CD4-positive, alpha-beta T cell treated with Interleukin-21 for 1 hour (primary cell): ENCODE results near the gene HESX1.

Experiments used
- DNase-seq: peaks from one replicate; pipeline ENCODE4 v3.0.0-alpha.2; 2020

The HESX1 gene

DNA sequence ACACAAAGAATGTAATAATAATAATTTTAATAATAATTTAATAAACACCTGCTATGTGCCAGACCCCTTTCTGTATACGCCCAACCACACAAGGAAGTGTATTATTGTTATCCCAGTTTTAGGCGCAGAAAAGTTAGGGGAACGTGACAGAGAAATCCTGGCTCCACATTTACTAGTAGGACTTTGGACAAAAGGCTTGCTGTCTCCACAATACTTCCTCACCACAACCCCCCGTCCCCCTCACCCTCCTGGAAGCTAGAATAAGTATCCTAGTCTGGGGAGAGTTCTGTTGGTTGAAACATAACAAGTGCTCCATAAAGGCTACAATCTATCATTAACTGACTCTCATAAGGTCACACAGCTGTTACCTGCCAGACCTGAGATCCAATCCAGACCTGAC, 34.1 kb downstream of the HESX1 start:
- no peak for DNase-seq

DNA sequence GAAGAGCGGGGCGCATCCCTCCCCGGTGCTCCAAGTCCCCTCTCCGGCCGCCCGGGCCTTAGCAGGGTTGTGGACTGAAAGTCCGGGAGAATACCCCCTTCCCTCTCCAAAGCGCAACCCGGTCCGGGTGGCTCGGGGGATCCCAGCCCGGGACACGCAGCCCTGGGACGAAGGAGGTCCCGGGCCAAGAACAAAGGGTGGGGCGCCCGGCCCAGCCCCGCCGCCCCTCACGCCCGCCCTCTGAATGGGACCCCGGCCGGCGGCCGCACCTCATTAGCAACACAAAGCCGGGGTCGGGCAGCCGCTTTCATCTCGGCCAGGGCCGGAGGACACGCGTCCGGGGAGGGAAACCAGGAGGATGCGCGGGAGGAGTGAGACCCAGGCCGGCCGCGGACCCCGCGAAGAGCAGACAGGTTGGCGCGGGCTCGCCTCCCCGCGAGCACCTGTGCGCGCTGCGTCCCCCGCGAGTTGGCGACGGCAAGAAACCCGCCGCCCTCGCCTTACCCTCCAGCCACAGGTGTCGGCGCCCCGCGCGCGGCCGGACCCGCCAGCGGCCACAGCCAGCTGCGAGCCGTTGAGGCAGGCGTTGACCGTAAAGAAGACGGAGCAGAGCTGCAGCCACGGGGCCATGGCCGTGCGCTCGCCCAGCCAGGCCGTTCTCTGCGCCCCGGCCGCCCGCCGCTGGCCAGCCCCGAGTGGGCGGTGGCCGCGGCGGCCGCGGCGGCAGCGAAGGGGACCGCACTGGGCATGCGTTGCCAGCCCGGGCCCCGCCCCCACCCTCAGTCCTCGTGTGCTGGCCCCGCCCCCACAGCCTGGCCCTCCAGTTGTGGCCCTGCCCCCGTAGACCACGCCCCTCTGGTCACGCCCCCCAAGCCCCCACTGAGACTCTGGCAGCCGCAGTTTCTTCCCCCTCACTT, 34.9 kb downstream of the HESX1 start, which contains the start of gene IL17RD:
Gene IL17RD (minus strand): TSS at position 697 of the 917 bp plus-strand sequence. CDS start 67 bp downstream, at position 630.
- DNase-seq: peak; percentile 44

GRCh38 chr3:57164217-57164656, 35.5 kb downstream of the HESX1 start:
- DNase-seq: no peak

- no peak for DNase-seq
These were observed 36.0 kb downstream of the HESX1 start for GRCh38 chr3:57163751-57164150.

DNA sequence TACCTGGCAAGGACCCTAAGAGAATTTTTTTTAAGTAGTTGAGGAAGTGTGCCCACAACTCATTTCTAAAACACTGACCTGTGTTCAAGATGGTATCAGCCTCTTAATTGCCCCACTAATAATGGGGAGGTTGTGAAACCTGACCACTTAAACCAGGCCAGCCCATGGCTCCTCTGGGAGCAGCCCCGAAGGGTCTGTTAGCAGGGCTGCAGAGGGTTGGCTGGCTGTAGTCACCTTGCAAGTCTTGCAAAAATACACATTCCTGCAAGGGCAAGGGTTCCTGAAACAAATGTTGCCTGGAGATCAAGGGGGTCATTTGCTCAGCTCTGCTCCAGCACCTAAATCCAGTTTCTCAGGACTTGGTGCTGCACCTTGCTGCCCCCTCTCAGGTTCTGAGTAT, 37.9 kb downstream of the HESX1 start:
- DNase-seq: no peak

DNA sequence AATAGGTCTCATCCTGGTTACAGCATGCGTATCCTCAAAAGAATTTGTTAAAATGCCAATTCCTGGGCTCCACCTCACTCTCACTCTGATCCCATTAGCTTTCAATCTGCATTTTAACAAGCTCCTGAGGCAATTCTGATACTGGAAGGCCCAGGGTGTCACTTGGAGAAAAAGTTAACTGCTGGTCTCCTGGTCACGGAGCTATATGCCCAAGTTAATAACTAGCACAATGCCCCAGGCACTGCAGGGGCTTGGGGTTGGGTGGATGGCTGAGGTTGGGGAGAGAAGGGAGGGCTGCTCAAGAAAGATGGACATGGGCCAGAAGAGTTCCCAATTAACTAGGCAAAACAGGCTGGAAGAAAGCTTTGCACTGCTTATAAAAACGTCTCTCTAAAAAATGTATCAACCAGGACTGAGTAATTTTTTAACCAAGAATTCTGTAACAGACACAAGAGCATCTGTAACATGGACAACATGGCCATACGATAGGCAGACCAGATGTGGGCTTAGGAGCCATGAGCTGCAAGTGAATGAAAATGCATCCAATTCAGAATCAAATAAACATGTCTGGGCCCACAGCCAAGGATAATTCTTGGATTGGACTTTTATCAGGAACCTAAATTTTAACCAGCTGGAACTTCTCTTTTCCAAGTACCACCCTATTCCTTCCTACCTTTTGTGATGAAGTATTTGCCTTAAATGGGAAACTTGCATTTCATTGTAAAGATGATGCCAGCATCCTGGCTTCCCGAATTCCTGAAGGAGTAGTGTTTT, 38.8 kb downstream of the HESX1 start:
- no peak for DNase-seq

DNA sequence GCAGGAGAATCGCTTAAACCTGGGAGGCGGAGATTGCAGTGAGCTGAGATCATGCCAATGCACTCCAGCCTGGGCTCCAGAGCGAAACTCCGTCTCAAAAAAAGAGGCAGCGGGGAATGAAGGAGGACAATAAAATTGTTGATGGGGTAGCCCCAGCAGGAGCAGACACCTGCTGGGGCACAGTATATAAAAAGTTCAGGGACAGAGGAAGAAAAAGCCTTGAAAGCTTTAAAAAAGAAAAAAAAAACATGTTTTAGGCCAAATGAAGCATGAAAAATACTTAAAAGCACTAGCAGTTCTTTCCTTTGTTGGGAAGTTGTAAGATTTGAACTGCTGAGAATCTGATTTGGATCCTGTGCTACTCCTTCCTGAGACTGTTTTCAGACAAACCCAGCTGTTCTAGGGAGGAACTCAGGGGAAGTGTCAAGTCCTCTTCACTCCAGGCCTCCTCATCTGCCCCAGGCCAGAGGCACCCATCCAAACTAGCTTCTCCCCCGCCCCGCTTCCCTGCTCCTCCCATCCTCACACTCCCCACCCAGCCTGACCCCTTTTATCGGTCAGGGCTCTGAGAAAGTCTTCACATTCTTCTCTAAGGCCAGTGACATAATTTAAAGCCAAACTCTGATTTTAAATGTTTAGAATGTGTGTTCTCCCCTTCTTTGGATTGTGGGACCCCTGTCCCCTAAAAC, 39.6 kb downstream of the HESX1 start:
- no peak for DNase-seq

DNA sequence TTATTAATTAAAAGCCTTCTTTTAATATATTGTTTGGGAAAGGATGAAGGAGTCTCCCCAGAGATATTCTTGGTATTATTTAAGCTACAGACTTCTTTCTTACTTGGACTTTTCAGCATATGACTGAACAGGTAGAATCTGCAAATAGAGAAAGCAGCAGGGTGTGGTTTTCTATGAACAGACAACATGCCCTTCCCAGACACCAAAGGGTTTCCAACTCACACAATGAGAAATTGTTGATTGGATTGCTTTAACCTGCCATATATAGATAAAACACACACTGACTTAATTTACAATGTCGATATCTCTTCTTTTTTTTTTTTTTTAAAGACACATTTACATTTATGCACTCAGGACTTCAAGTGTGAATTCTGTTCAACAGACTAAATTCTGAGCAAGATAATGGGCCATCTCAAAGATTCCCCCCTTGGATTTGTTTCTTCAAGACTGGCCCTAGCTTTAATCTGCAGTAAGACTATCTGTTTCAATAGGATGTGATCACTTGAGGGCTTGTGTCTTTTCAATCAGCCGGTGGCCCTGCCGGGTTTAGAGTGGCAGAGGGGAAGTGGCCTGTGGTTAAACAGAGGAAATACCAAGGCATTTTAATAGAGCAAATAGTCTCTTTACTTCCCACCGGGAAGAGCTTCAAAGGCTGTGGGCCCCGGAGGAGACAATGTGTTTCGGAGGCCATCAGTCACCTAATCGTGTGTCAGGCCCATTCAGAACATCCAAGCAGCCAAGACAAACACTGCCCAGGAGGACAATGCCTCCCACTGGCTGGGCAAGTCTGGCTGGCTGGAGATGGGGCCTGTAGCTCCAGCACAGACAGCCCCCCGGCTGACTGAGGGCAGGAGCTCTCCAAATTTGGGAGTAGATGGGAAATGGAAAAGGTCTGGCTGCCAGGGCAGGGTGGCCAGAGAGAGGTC, 40.7 kb downstream of the HESX1 start:
- DNase-seq: peak; percentile 19

DNA sequence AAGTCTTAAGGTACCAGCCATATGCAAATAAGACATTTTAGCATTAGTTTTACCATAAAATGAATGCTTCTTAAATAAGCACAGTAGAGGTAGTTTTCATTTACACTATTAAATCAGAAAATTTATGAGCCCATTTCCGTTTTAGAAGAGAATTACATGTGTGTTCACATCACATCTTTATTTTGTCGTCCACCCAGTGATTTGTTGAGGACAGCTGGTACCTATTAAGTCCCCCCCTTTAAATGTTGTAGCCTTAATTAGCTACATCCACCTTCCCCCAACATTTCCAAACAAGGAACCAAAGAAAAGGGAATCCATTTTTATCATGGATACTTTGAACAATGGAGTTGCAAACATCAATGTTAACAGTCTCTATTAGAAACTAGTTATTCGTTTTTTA, 41.5 kb downstream of the HESX1 start:
- no peak for DNase-seq

DNA sequence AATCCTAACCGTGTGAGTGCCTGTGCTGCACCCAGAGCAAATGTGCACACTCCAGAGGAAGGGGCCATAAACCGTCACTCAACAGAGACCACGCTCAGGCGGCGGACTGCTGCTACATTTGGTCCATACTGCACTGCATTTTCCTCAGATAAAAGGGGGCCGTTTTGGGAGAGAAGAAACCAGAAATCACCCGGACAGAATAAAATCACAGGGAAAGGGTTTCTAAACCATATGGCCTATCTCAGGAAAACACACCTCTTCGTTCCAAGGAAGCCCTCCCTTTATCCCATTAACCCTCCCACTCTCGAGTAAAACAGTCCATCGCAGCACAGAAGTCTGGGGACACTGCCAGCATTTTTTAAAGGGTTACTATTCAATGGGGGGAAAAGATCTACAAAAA, 42.2 kb downstream of the HESX1 start:
- no peak for DNase-seq

GRCh38 chr3:57155310-57155643, 44.5 kb downstream of the HESX1 start:
- DNase-seq: no peak

- no peak for DNase-seq
These were observed 45.1 kb downstream of the HESX1 start for GRCh38 chr3:57154470-57155309.

GRCh38 chr3:57152151-57153143, 47.3 kb downstream of the HESX1 start:
- no peak for DNase-seq

- DNase-seq: no peak
These were observed 48.0 kb downstream of the HESX1 start for GRCh38 chr3:57151749-57152148.

DNA sequence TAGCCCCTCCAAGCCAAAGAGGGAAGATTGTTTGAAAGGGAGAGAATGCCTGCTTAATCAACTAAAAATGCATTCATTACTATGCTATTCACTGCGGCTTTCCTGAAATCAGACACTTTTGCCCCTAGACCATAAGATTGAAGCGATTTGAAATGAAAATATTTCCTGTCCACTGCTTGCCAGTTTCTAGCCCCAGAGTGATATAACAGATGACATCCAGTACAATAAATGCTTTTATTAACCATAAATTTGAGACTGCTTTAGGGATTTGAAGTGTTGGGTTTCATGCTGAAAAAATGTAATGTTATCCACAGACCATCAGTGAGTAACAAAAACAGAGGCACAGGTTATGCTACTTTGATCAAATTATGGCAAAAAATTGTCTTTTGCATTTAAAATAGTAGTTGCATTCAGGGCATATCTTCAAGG, 48.7 kb downstream of the HESX1 start:
- DNase-seq: no peak

- no peak for DNase-seq
These were observed 49.6 kb downstream of the HESX1 start for GRCh38 chr3:57150113-57150581.
